ENCODE data around the gene FMC1. TPM values are rescaled to one million over a fixed set of nuclear protein-coding genes. Genes with fewer than 3 reads are reported as not detected.

Gene FMC1
- total RNA-seq, 4 donors from 2014 or later, result 5.2 to 11.8 (median 7.8) TPM

GRCh38 chr7:139358541-139359365, 17.6 kb downstream of the FMC1 start:
- 6% methylated on average over 18 of the region's 39 CpGs for WGBS
- Histone ChIP-seq H3K27me3 (no peaks in the 10 kb centered on the region), H3K36me3 (no peaks in the 10 kb centered on the region), H3K4me3 (peak overlapping the region; percentile 81), H3K9me3 (no peaks in the 10 kb centered on the region), H3K4me1 (peaks cover 33% of the 10 kb centered on the region), H3K27ac (peak overlapping the region; percentile 99)
- no peak for TF ChIP-seq POLR2AphosphoS5 (IDR thresholded peaks at IDR 0.05)
- TF ChIP-seq EP300 (IDR thresholded peaks at IDR 0.05), result no peak
- TF ChIP-seq, protein P1, sequence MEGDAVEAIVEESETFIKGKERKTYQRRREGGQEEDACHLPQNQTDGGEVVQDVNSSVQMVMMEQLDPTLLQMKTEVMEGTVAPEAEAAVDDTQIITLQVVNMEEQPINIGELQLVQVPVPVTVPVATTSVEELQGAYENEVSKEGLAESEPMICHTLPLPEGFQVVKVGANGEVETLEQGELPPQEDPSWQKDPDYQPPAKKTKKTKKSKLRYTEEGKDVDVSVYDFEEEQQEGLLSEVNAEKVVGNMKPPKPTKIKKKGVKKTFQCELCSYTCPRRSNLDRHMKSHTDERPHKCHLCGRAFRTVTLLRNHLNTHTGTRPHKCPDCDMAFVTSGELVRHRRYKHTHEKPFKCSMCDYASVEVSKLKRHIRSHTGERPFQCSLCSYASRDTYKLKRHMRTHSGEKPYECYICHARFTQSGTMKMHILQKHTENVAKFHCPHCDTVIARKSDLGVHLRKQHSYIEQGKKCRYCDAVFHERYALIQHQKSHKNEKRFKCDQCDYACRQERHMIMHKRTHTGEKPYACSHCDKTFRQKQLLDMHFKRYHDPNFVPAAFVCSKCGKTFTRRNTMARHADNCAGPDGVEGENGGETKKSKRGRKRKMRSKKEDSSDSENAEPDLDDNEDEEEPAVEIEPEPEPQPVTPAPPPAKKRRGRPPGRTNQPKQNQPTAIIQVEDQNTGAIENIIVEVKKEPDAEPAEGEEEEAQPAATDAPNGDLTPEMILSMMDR (IDR thresholded peaks at IDR 0.05), result no peak
- no peak for TF ChIP-seq POLR2A (IDR thresholded peaks at IDR 0.05)
- no peak for DNase-seq (ENCODE audit: low spot score in 2 of 2)

- peak within 1 kb of the TSS; percentile 81 for H3K4me3 ChIP-seq
- WGBS, result 0% methylated on average over 48 of the region's 98 CpGs
- H3K4me1 ChIP-seq, result peaks cover 33% of the 10 kb centered on the region
- no peaks in the 10 kb centered on the region for H3K27me3 ChIP-seq
- no peaks in the 10 kb centered on the region for H3K9me3 ChIP-seq
- peak; percentile 100 for DNase-seq (ENCODE audit: low spot score in 2 of 2)
- peak within 1 kb of the TSS; percentile 99 for H3K27ac ChIP-seq
- TF ChIP-seq EP300 (IDR thresholded peaks at IDR 0.05), result no peak
- peak; percentile 57 to 86 for TF ChIP-seq POLR2A (IDR thresholded peaks at IDR 0.05)
- TF ChIP-seq POLR2AphosphoS5 (IDR thresholded peaks at IDR 0.05), result peak; percentile 51 to 96 (median 88)
- TF ChIP-seq, protein P1 (IDR thresholded peaks at IDR 0.05), result no peak
- no peaks in the 10 kb centered on the region for H3K36me3 ChIP-seq
Observed at GRCh38 chr7:139359366-139360209, 18.5 kb downstream of the FMC1 start, which contains the start of gene LUC7L2. LUC7L2 (plus strand) TSS chr7:139359894; CDS start chr7:139360262, 368 bp downstream.

DNA sequence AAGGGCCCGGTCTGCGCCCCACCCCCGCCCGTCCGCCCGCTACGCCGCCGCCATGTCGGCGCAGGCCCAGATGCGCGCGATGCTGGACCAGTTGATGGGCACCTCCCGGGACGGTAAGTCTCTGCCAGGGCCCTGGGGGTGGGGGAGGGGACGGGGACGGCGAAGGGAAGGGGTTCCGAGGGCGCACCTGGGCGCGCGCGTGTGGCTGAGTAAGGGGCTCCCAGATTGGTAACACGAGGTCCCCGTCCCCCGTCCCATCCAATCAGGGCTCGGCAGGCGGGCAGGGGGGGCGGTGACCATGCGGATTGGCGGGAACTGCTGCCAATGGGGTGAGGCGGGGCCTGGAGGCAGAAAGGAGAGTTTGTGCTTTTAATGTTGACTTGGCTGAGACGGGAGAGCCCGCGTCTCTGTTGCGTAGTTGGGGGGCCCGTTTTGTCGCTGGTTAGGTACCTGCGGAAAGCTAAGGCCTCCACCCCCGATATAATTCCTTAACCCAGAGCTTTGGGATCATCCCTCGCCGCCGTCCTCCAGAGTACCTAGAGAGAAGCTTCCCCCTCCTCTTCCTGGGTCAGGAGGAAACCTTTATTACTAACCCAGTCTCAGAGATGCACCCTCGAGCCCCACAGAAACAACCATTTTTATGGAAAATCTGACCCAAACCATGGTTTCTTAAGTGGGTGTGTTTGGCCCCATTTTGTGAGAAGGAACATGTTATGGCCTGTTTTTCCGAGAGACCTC, 19.2 kb downstream of the FMC1 start:
- DNase-seq (ENCODE audit: low spot score in 2 of 2), result peak; percentile 99
- H3K9me3 ChIP-seq, result no peaks in the 10 kb centered on the region
- H3K4me1 ChIP-seq, result peaks cover 33% of the 10 kb centered on the region
- WGBS, result 0% methylated on average over 24 of the region's 47 CpGs
- H3K36me3 ChIP-seq, result peaks cover 4% of the 10 kb centered on the region
- TF ChIP-seq, protein P1 (IDR thresholded peaks at IDR 0.05), result no peak
- TF ChIP-seq POLR2AphosphoS5 (IDR thresholded peaks at IDR 0.05) (peak in 1 of 3 donors; percentile 20), EP300 (IDR thresholded peaks at IDR 0.05) (no peak), POLR2A (IDR thresholded peaks at IDR 0.05) (peak in 1 of 2 donors; percentile 48)
- H3K27me3 ChIP-seq, result no peaks in the 10 kb centered on the region
- peak overlapping the region; percentile 99 for H3K27ac ChIP-seq
- H3K4me3 ChIP-seq, result peak overlapping the region; percentile 81

DNA sequence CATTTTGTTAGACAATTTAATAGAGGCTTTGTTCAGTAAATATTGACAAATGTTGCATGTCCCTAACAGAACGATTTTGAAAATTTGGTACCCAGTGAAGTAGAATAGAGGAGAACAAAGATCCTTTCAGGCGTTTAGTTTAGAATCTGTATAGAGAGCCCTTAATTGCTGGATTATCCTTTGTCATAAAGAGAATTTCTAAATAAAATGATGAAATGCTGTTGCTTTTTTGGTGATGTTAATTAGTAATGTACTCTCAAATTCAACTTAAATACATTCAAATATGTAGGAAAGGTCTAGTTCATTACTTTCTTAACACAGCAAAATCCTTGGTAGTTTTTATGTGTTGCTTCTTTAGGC, 19.8 kb downstream of the FMC1 start:
- peak overlapping the region; percentile 81 for H3K4me3 ChIP-seq
- H3K36me3 ChIP-seq, result peaks cover 10% of the 10 kb centered on the region
- H3K27me3 ChIP-seq, result no peaks in the 10 kb centered on the region
- peak overlapping the region; percentile 99 for H3K27ac ChIP-seq
- DNase-seq (ENCODE audit: low spot score in 2 of 2), result no peak
- H3K9me3 ChIP-seq, result no peaks in the 10 kb centered on the region
- 0% methylated on average over 2 of the region's 2 CpGs for WGBS
- TF ChIP-seq POLR2AphosphoS5 (IDR thresholded peaks at IDR 0.05), result no peak
- no peak for TF ChIP-seq POLR2A (IDR thresholded peaks at IDR 0.05)
- no peak for TF ChIP-seq EP300 (IDR thresholded peaks at IDR 0.05)
- TF ChIP-seq, protein P1 (IDR thresholded peaks at IDR 0.05), result no peak
- H3K4me1 ChIP-seq, result peaks cover 37% of the 10 kb centered on the region

Data from suprapubic skin (tissue), 4 donors.